Nephron progenitor cell (in vitro differentiated cells): ENCODE measurements around the gene ARID1A.

Source experiments
- DNase-seq: peaks from one replicate; pipeline ENCODE4 v3.0.0; 2021
- H3K27ac Mint-ChIP-seq: 2 replicates; pipeline ENCODE4 v1.8.0; 2021; ENCODE audit warnings: mild to moderate bottlenecking, moderate library complexity, mixed read lengths
- H3K27me3 Mint-ChIP-seq: 2 replicates; pipeline ENCODE4 v1.8.0; 2021; ENCODE audit warnings: mild to moderate bottlenecking, low read depth, mixed read lengths; ENCODE audit not compliant: poor library complexity
- H3K36me3 Mint-ChIP-seq: 2 replicates; pipeline ENCODE4 v1.8.0; 2021; ENCODE audit warnings: low read depth, mixed read lengths
- H3K4me1 Mint-ChIP-seq: 2 replicates; pipeline ENCODE4 v1.8.0; 2021; ENCODE audit warnings: mixed read lengths
- H3K4me3 Mint-ChIP-seq: 2 replicates; pipeline ENCODE4 v1.8.0; 2021; ENCODE audit warnings: mild to moderate bottlenecking, moderate library complexity, mixed read lengths
- H3K9me3 Mint-ChIP-seq: 2 replicates; pipeline ENCODE4 v1.8.0; 2021; ENCODE audit warnings: mild to moderate bottlenecking, moderate library complexity, mixed read lengths
- TF ChIP-seq, protein P1 (sequence below): fragments of 200-600 bp; sonication (generic); IDR thresholded peaks from 2 replicates; pipeline ENCODE4 v1.5.0; 2021; ENCODE audit warnings: antibody characterized with exemption

Gene ARID1A

GRCh38 chr1:26784023-26784871 lies 88.4 kb downstream of the ARID1A start:
- TF ChIP-seq, protein P1, sequence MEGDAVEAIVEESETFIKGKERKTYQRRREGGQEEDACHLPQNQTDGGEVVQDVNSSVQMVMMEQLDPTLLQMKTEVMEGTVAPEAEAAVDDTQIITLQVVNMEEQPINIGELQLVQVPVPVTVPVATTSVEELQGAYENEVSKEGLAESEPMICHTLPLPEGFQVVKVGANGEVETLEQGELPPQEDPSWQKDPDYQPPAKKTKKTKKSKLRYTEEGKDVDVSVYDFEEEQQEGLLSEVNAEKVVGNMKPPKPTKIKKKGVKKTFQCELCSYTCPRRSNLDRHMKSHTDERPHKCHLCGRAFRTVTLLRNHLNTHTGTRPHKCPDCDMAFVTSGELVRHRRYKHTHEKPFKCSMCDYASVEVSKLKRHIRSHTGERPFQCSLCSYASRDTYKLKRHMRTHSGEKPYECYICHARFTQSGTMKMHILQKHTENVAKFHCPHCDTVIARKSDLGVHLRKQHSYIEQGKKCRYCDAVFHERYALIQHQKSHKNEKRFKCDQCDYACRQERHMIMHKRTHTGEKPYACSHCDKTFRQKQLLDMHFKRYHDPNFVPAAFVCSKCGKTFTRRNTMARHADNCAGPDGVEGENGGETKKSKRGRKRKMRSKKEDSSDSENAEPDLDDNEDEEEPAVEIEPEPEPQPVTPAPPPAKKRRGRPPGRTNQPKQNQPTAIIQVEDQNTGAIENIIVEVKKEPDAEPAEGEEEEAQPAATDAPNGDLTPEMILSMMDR: no peak
- DNase-seq: no peak
- H3K4me3 Mint-ChIP-seq: no peak overlapping the region
- peaks cover 69% of the 10 kb centered on the region for H3K4me1 Mint-ChIP-seq
- peak overlapping the region; percentile 86 for H3K27ac Mint-ChIP-seq
- no peaks in the 10 kb centered on the region for H3K27me3 Mint-ChIP-seq
- H3K36me3 Mint-ChIP-seq: peaks cover 30% of the 10 kb centered on the region
- H3K9me3 Mint-ChIP-seq: no peaks in the 10 kb centered on the region

GRCh38 chr1:26784886-26785285 lies 89.1 kb downstream of the ARID1A start:
- Mint-ChIP-seq H3K27ac (peak overlapping the region; percentile 99), H3K27me3 (no peaks in the 10 kb centered on the region), H3K4me3 (no peak overlapping the region), H3K36me3 (peaks cover 24% of the 10 kb centered on the region), H3K4me1 (peaks cover 75% of the 10 kb centered on the region), H3K9me3 (no peaks in the 10 kb centered on the region)
- TF ChIP-seq, protein P1: no peak
- DNase-seq: no peak

GRCh38 chr1:26785611-26786436 lies 90.0 kb downstream of the ARID1A start:
- peaks cover 84% of the 10 kb centered on the region for H3K4me1 Mint-ChIP-seq
- H3K27ac Mint-ChIP-seq: peak overlapping the region; percentile 99
- no peaks in the 10 kb centered on the region for H3K27me3 Mint-ChIP-seq
- peak overlapping the region; percentile 98 for H3K4me3 Mint-ChIP-seq
- peaks cover 19% of the 10 kb centered on the region for H3K36me3 Mint-ChIP-seq
- TF ChIP-seq, protein P1: no peak
- DNase-seq: no peak
- no peaks in the 10 kb centered on the region for H3K9me3 Mint-ChIP-seq

- peaks cover 88% of the 10 kb centered on the region for H3K4me1 Mint-ChIP-seq
- peak overlapping the region; percentile 98 for H3K4me3 Mint-ChIP-seq
- H3K9me3 Mint-ChIP-seq: no peaks in the 10 kb centered on the region
- peak overlapping the region; percentile 99 for H3K27ac Mint-ChIP-seq
- H3K27me3 Mint-ChIP-seq: no peaks in the 10 kb centered on the region
- peaks cover 12% of the 10 kb centered on the region for H3K36me3 Mint-ChIP-seq
- TF ChIP-seq, protein P1: no peak
- DNase-seq: peak; percentile 32
Observed at GRCh38 chr1:26786437-26787380, 90.9 kb downstream of the ARID1A start.

DNA sequence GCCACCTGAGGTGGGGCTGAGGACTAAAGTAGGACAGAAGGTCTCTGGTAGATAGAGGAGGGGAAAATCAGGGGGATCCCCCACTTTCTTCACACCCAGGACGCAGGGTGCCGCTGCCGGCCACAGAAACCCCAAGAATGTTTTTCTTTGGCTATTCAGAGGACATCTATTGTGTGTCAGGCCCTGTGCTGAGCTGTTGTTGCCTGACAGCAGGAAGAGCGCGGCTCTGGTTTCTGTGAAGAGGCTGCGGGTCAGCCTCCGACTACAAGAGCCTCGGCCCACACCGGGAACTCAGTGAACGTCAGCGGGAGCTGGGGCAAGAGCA lies 91.5 kb downstream of the ARID1A start:
- peak overlapping the region; percentile 99 for H3K27ac Mint-ChIP-seq
- H3K4me3 Mint-ChIP-seq: peak overlapping the region; percentile 98
- DNase-seq: no peak
- no peaks in the 10 kb centered on the region for H3K9me3 Mint-ChIP-seq
- peaks cover 8% of the 10 kb centered on the region for H3K36me3 Mint-ChIP-seq
- no peaks in the 10 kb centered on the region for H3K27me3 Mint-ChIP-seq
- TF ChIP-seq, protein P1: no peak
- peaks cover 87% of the 10 kb centered on the region for H3K4me1 Mint-ChIP-seq
